NT2/D1 (cell line): ENCODE results near the gene CXADR.

Source experiments
- YY1 ChIP-seq: IDR thresholded peaks from 2 replicates; pipeline ENCODE4 v1.6.1; 2011; ENCODE audit not compliant: insufficient read length, insufficient read depth
- ZNF274 ChIP-seq: IDR thresholded peaks from 2 replicates; pipeline ENCODE4 v1.6.1; 2011; ENCODE audit warnings: mild to moderate bottlenecking, low read depth, low read length

DNA sequence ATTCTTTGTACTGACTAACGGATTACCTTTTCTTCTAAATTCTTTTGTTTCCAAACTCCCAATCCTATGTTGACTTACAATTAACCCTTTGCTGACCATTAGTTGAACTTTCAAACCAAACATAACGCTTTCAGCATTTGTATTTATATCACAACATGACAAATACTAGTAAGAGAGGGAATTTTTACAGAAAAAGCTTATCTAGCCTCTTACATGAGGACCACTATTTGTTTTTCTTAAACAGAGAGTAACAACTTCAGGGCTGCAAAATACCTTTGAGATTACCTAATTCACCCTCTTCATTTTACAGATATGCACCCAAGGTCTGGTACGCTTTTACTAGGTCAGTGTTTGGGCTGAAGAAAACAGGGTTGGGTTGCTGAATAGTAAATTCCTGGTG lies 45.0 kb upstream of the CXADR start:
- TF ChIP-seq YY1 (no peak), ZNF274 (no peak)
